Measurements from ENCODE around the gene PTPRQ. TPM values are rescaled to one million over a fixed set of nuclear protein-coding genes. Genes with fewer than 3 reads are reported as not detected.

The PTPRQ gene
- total and polyA plus RNA-seq, 9 of the 15 experiments (the other 6 are each of a cell fraction or from before 2014, with no cell fraction given) = not detected

- ChIA-PET POLR2A (no interaction called here), CTCF (ENCODE audit: low intra/inter-chr PET ratio) (no interaction called here)
- H3K27me3 ChIP-seq (ENCODE audit: control insufficient read depth in 2 of 2, insufficient read depth in 2 of 2, low read length in 2 of 2) = no peaks in the 10 kb centered on the region
- no peak overlapping the region for H3K27ac ChIP-seq (ENCODE audit: extremely low read depth, low read depth, low read length)
- no peak overlapping the region for H2AFZ ChIP-seq (ENCODE audit: low read depth, low read length)
- in situ Hi-C loops (cut with MboI) (no loop called here), intact Hi-C loops (cut with micrococcal nuclease) (no loop called here)
- H3K79me2 ChIP-seq (ENCODE audit: control insufficient read depth, insufficient read depth, low read length) = no peaks in the 10 kb centered on the region
- no peaks in the 10 kb centered on the region for H3K9me1 ChIP-seq (ENCODE audit: control insufficient read depth, insufficient read depth, low read length)
- no peak overlapping the region for H3K9ac ChIP-seq (ENCODE audit: insufficient read depth in 1 of 2, low read depth in 2 of 2, low read length in 2 of 2)
- ATAC-seq = no peak
- no peaks in the 10 kb centered on the region for H3K4me1 ChIP-seq (replicated peaks in 1 of 2; ENCODE audit: control insufficient read depth in 2 of 2, insufficient read depth in 2 of 2, low read length in 2 of 2)
- no peaks in the 10 kb centered on the region for H3K9me3 ChIP-seq (replicated peaks; ENCODE audit: control insufficient read depth, insufficient read depth, low read depth, low read length)
- BruUV-seq (replicated peaks) = no TSS peak
- H3K36me3 ChIP-seq (ENCODE audit: control insufficient read depth, insufficient read depth, low read length) = no peaks in the 10 kb centered on the region
- WGBS (ENCODE audit: insufficient coverage, low coverage, missing lambda C conversion rate) = 4% methylated on average over 3 of the region's 3 CpGs
- no peaks in the 10 kb centered on the region for H4K20me1 ChIP-seq (replicated peaks; ENCODE audit: control insufficient read depth, insufficient read depth, low read length)
- H3K4me2 ChIP-seq (ENCODE audit: insufficient read depth, low read length) = no peak overlapping the region
- TF ChIP-seq ZBTB7A (IDR thresholded peaks at IDR 0.05; ENCODE audit: borderline replicate concordance, control insufficient read depth, low read depth, low read length) (no peak), RAD21 (CRISPR knock-in tag; conservative IDR thresholded peaks at IDR 0.05 in 1 of 2, IDR thresholded peaks at IDR 0.05 in 1 of 2) (no peak), SRSF3 (IDR thresholded peaks at IDR 0.05; ENCODE audit: insufficient read depth, low read length) (no peak), EP400 (IDR thresholded peaks at IDR 0.05) (no peak), RFX5 (IDR thresholded peaks at IDR 0.05; ENCODE audit: low read depth, low read length) (no peak), TRIM28 (IDR thresholded peaks at IDR 0.05) (no peak), HIVEP1 (CRISPR knock-in tag; IDR thresholded peaks at IDR 0.05) (no peak), JUNB (CRISPR knock-in tag; conservative IDR thresholded peaks at IDR 0.05) (no peak), CLOCK (CRISPR knock-in tag; IDR thresholded peaks at IDR 0.05; ENCODE audit: borderline replicate concordance) (no peak), CBFA2T2 (conservative IDR thresholded peaks at IDR 0.05) (no peak), ZNF57 (CRISPR knock-in tag; IDR thresholded peaks at IDR 0.05) (no peak), ZZZ3 (IDR thresholded peaks at IDR 0.05) (no peak)
- no peak for FAIRE-seq
- no peak overlapping the region for H3K4me3 ChIP-seq
- no peak for DNase-seq (ENCODE audit: extremely low read depth in 1 of 4, low spot score in 3 of 4)
These were observed 181.9 kb downstream of the PTPRQ start for GRCh38 chr12:80625901-80626300.

Data from K562 (cell line).